AG04449 (cell line): ENCODE data around the gene UGT1A7.
"Not testable (repeated sequence)": the region's sequence is repeated elsewhere in the genome, so short reads cannot be mapped to it uniquely, and the experiment has no call there.

Experiments used
- CTCF ChIA-PET: fragments of 350-600 bp; formaldehyde crosslinking; extraction: SDS; loops from one replicate; lab custom pipeline; 2021; ENCODE audit warnings: antibody characterized with exemption; lab: Yijun Ruan, JAX
- POLR2A ChIA-PET: fragments of 400-600, 350-600 bp; formaldehyde crosslinking; extraction: SDS; loops from one replicate; lab custom pipeline; 2020; ENCODE audit warnings: antibody characterized with exemption, inconsistent platforms; lab: Yijun Ruan, JAX
- DNase-seq: peaks from one replicate; pipeline ENCODE4 v3.0.0-alpha.2; 2010; ENCODE audit warnings: low read depth, low spot score
- H3K4me3 ChIP-seq: 2 replicates; pipeline ENCODE4 v1.5.1; 2011; ENCODE audit warnings: low read depth, mild to moderate bottlenecking, control low read depth, low read length
- TF ChIP-seq, protein P1 (sequence below): IDR thresholded peaks from one replicate; pipeline ENCODE4 v1.5.1; 2011; ENCODE audit warnings: mild to moderate bottlenecking, moderate library complexity, low read length, control low read depth, inconsistent platforms; ENCODE audit not compliant: insufficient read depth; ENCODE audit errors: missing control alignments

The UGT1A7 gene

DNA sequence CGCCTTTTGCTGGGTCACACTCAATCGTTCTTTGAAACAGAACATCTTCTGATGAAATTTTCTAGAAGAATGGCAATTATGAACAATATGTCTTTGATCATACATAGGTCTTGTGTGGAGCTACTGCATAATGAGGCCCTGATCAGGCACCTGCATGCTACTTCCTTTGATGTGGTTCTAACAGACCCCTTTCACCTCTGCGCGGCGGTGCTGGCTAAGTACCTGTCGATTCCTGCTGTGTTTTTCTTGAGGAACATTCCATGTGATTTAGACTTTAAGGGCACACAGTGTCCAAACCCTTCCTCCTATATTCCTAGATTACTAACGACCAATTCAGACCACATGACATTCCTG is 31.5 kb downstream of the UGT1A7 start:
- CTCF ChIA-PET, result interaction anchor here (0.7 to 3.2 kb wide), 4 partner anchors 8 to 265 kb away, joined by 3 to 50 read pairs (median 10); no protein-coding TSS in a partner anchor
- H3K4me3 ChIP-seq, result no peak overlapping the region
- no peak for DNase-seq

DNA sequence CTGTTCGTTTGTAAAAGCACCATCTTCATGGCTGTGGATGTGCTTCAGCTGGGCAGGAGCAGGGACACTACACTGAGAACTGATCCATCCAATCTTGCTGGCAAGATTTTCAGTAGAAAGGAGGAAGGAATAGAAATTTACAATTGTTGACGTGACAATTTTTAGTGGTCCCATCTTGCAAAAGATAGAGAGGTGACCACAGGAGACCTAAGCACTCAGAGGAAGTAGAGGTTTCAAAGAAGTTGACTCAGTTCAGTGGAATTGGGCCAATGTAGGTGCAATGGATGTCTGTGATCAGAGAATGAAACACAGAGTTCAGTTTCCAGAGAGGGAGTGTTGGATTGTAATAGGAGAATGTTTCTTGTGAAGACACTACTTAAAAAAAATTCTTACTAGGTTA is 32.4 kb downstream of the UGT1A7 start:
- no peak for DNase-seq
- ChIA-PET POLR2A (no interaction called here), CTCF (interaction anchor here (2.1 kb wide), 1 partner anchor 266 kb away, joined by 12 read pairs; no protein-coding TSS in a partner anchor)
- no peak overlapping the region for H3K4me3 ChIP-seq
- TF ChIP-seq, protein P1, sequence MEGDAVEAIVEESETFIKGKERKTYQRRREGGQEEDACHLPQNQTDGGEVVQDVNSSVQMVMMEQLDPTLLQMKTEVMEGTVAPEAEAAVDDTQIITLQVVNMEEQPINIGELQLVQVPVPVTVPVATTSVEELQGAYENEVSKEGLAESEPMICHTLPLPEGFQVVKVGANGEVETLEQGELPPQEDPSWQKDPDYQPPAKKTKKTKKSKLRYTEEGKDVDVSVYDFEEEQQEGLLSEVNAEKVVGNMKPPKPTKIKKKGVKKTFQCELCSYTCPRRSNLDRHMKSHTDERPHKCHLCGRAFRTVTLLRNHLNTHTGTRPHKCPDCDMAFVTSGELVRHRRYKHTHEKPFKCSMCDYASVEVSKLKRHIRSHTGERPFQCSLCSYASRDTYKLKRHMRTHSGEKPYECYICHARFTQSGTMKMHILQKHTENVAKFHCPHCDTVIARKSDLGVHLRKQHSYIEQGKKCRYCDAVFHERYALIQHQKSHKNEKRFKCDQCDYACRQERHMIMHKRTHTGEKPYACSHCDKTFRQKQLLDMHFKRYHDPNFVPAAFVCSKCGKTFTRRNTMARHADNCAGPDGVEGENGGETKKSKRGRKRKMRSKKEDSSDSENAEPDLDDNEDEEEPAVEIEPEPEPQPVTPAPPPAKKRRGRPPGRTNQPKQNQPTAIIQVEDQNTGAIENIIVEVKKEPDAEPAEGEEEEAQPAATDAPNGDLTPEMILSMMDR, result no peak

More for the DNA sequence above, 31.5 kb downstream of the UGT1A7 start:
- TF ChIP-seq, protein P1, result no peak
- POLR2A ChIA-PET, result no interaction called here

DNA sequence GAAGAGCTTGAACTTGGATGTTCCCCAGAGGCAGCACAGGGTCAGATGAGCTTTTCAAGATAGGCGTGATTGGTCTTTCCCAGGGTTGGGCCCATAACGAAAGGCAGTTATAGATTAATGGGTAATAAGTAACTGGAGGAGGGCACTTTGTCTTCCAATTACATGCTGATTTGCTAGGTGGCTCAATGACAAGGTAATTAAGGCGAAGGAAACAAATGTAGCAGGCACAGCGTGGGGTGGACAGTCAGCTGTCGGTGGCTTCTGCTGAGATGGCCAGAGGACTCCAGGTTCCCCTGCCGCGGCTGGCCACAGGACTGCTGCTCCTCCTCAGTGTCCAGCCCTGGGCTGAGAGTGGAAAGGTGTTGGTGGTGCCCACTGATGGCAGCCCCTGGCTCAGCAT is 36.9 kb downstream of the UGT1A7 start, which contains the start of gene UGT1A4:
Gene UGT1A4, plus strand, starts transcription at position 185 of the 400 bp plus-strand sequence. Its CDS starts 85 bp downstream, at position 270.
- no peak within 1 kb of the TSS for H3K4me3 ChIP-seq
- ChIA-PET POLR2A (no interaction called here), CTCF (interaction anchor here (1.2 kb wide), 2 partner anchors 11 to 276 kb away, joined by 4 to 5 read pairs; no protein-coding TSS in a partner anchor)
- DNase-seq, result no peak
- TF ChIP-seq, protein P1, result no peak

DNA sequence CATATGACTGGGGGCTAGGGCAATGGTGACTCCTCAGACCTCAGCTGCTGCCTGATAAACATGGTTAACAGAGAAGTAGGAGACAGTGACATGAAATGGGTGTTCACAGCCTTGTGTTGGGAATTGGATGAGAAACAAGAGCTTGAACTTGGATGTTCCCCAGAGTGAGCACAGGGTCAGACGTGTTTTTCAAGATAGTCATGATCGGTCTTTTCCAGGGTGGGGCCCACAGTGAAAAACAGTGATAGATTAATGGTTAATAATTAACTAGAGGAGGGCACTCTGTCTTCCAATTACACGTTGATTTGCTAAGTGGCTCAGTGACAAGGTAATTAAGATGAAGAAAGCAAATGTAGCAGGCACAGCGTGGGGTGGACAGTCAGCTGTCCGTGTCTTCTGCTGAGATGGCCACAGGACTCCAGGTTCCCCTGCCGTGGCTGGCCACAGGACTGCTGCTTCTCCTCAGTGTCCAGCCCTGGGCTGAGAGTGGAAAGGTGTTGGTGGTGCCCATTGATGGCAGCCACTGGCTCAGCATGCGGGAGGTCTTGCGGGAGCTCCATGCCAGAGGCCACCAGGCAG is 47.1 kb downstream of the UGT1A7 start, which contains the start of gene UGT1A3:
Gene UGT1A3, plus strand, starts transcription at position 320 of the 579 bp plus-strand sequence. Its CDS starts 85 bp downstream, at position 405.
- CTCF ChIA-PET, result no interaction called here
- no peak for DNase-seq
- H3K4me3 ChIP-seq, result no peak within 1 kb of the TSS
- TF ChIP-seq, protein P1, result no peak
- POLR2A ChIA-PET, result no interaction called here

DNA sequence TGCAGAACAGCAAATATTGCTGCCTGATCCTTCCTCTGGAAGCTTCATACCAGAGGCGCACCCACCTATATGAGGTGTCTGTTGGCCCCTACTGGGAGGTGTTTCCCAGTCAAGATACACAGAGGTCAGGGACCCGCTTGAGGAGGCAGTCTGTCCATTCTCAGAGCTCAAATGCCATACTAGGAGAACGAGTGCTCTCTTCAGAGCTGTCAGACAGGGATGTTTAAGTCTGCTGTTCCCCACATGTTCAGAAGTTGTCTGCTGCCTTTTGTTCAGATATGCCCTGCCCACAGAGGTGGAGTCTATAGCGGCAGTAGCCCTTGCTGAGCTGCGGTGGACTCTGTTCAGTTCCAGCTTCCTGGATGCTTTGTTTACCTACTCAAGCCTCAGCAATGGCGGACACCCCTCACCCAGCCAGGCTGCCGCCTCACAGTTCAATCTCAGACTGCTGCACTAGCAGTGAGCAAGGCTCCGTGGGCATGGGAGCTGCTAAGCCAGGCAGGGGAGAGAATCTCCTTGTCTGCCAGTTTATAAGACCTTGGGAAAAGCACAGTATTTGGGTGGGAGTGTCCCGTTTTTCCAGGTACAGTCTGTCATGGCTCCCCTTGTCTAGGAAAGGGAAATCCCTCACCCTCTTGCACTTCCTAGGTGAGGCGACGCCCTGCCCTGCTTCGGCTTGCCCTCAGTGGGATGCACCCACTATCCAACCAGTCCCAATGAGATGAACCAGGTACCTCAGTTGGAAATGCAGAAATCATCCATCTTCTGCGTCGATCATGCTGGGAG is 55.4 kb downstream of the UGT1A7 start:
- CTCF ChIA-PET, result interaction anchor here (0.6 kb wide), 1 partner anchor 22 kb away, joined by 3 read pairs; no protein-coding TSS in a partner anchor
- POLR2A ChIA-PET, DNase-seq, H3K4me3 ChIP-seq: not testable (repeated sequence)

DNA sequence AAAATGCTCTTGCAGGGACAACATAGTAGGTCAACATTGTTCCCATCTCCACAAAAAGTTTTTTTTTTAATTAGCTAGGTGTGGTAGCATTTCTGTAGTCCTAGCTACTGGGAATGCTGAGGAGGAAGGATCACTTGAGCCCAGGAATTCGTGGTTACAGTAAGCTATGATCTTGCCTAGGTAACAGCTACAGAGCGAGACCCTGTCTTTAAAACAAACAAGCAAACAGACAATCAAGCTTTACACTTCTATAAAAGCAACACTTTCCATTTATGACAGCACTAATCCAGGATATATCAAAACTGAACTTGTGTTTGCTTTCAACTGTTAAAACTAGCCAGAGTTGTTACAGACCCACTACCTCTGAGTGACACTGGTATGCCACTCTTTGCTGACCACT is 59.2 kb downstream of the UGT1A7 start:
- TF ChIP-seq, protein P1, result no peak
- CTCF ChIA-PET, result no interaction called here
- H3K4me3 ChIP-seq, result no peak overlapping the region
- no peak for DNase-seq
- POLR2A ChIA-PET, result no interaction called here
